Testis (tissue), 2 donors: ENCODE results near the gene NOX3.

Source experiments
- CTCF ChIP-seq, 3 experiments: fragments of 450-650 bp in 2 of 3; fragments of 200-600 bp in 1 of 3; sonication (generic) in 1 of 3; IDR thresholded peaks; one replicate each; pipeline ENCODE4 v1.5.1; 2016 to 2019; ENCODE audit warnings: antibody characterized with exemption in 3 of 3, mild to moderate bottlenecking in 2 of 3, moderate library complexity in 1 of 3
- POLR2A ChIP-seq: fragments of 450-650 bp; IDR thresholded peaks from one replicate; pipeline ENCODE4 v1.6.1; 2017; ENCODE audit warnings: antibody characterized with exemption, mild to moderate bottlenecking, moderate library complexity

DNA sequence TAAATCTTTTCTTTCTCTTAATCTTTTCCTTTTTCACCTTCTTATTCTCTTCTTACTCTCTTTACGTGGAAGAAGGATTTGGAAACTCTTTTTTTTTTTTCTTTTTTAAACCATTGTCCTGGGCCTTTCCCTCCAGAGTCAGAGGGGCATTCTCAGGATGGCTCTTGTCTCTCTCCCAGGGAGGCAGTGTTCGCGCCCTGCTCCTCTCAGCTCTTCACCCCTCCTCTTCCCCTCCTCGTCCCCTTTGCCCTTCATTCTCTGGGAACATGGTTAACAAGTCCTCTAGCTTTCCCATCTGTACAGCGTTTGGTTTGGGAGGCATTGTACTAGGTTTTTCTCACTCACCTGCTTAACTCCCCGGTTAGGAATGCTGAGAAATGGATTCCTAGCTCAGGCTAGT is 89.3 kb downstream of the NOX3 start:
- TF ChIP-seq CTCF (IDR thresholded peaks at IDR 0.05) (no peak), POLR2A (no peak)
